Measurements from ENCODE around the gene VAC14.

The VAC14 gene

GRCh38 chr16:70764632-70765031 is 36.3 kb downstream of the VAC14 start:
- in situ Hi-C loops (cut with MboI; ENCODE audit: low sequenced_read_pairs) = no loop called here

- in situ Hi-C loops (cut with MboI; ENCODE audit: low sequenced_read_pairs) = no loop called here
Measured at GRCh38 chr16:70760221-70760620, 40.7 kb downstream of the VAC14 start.

- in situ Hi-C loops (cut with MboI; ENCODE audit: low sequenced_read_pairs) = no loop called here
Measured at GRCh38 chr16:70759666-70760065, 41.3 kb downstream of the VAC14 start.

- in situ Hi-C loops (cut with MboI; ENCODE audit: low sequenced_read_pairs) = no loop called here
Measured at GRCh38 chr16:70758786-70759185, 42.2 kb downstream of the VAC14 start.

- in situ Hi-C loops (cut with MboI; ENCODE audit: low sequenced_read_pairs) = no loop called here
Measured at GRCh38 chr16:70757183-70757582, 43.8 kb downstream of the VAC14 start.

GRCh38 chr16:70756071-70756470 is 44.9 kb downstream of the VAC14 start:
- in situ Hi-C loops (cut with MboI; ENCODE audit: low sequenced_read_pairs) = no loop called here

- in situ Hi-C loops (cut with MboI; ENCODE audit: low sequenced_read_pairs) = no loop called here
Measured at GRCh38 chr16:70754851-70755600, 45.9 kb downstream of the VAC14 start.

- in situ Hi-C loops (cut with MboI; ENCODE audit: low sequenced_read_pairs) = no loop called here
Measured at GRCh38 chr16:70754371-70754770, 46.6 kb downstream of the VAC14 start.

- in situ Hi-C loops (cut with MboI; ENCODE audit: low sequenced_read_pairs) = no loop called here
Measured at GRCh38 chr16:70753694-70754325, 47.1 kb downstream of the VAC14 start.

- in situ Hi-C loops (cut with MboI; ENCODE audit: low sequenced_read_pairs) = no loop called here
Measured at GRCh38 chr16:70753228-70753627, 47.7 kb downstream of the VAC14 start.

- in situ Hi-C loops (cut with MboI; ENCODE audit: low sequenced_read_pairs) = no loop called here
Measured at GRCh38 chr16:70752426-70752825, 48.5 kb downstream of the VAC14 start.

GRCh38 chr16:70751593-70751992 is 49.4 kb downstream of the VAC14 start:
- in situ Hi-C loops (cut with MboI; ENCODE audit: low sequenced_read_pairs) = no loop called here

- in situ Hi-C loops (cut with MboI; ENCODE audit: low sequenced_read_pairs) = no loop called here
Measured at GRCh38 chr16:70750893-70751467, 50.0 kb downstream of the VAC14 start.

GRCh38 chr16:70749681-70750601 is 51.0 kb downstream of the VAC14 start:
- in situ Hi-C loops (cut with MboI; ENCODE audit: low sequenced_read_pairs) = no loop called here

GRCh38 chr16:70749006-70749678 is 51.8 kb downstream of the VAC14 start:
- in situ Hi-C loops (cut with MboI; ENCODE audit: low sequenced_read_pairs) = no loop called here

- in situ Hi-C loops (cut with MboI; ENCODE audit: low sequenced_read_pairs) = no loop called here
Measured at GRCh38 chr16:70747703-70748631, 53.0 kb downstream of the VAC14 start.

- in situ Hi-C loops (cut with MboI; ENCODE audit: low sequenced_read_pairs) = no loop called here
Measured at GRCh38 chr16:70746708-70747424, 54.1 kb downstream of the VAC14 start.

GRCh38 chr16:70746040-70746707 is 54.8 kb downstream of the VAC14 start:
- in situ Hi-C loops (cut with MboI; ENCODE audit: low sequenced_read_pairs) = no loop called here
